ENCODE data around the gene AOC3.
"Not testable (repeated sequence)": the region's sequence is repeated elsewhere in the genome, so short reads cannot be mapped to it uniquely, and the experiment has no call there.

The AOC3 gene

GRCh38 chr17:42844761-42845555 lies 6.0 kb upstream of the AOC3 start:
- DNase-seq = no peak

GRCh38 chr17:42845556-42845917 lies 5.5 kb upstream of the AOC3 start:
- DNase-seq = no peak

- DNase-seq = no peak
These were observed 4.9 kb upstream of the AOC3 start for GRCh38 chr17:42845918-42846593.

- DNase-seq = no peak
These were observed 4.3 kb upstream of the AOC3 start for GRCh38 chr17:42846594-42847280.

GRCh38 chr17:42848093-42848492 lies 2.9 kb upstream of the AOC3 start:
- no peak for DNase-seq

GRCh38 chr17:42849031-42849430 lies 2.0 kb upstream of the AOC3 start:
- DNase-seq = no peak

- DNase-seq = no peak
These were observed 1.4 kb upstream of the AOC3 start for GRCh38 chr17:42849451-42850181.

- DNase-seq = not testable (repeated sequence)
These were observed 607 bp downstream of the AOC3 start for GRCh38 chr17:42851371-42852240.

GRCh38 chr17:42852351-42852750 lies 1.4 kb downstream of the AOC3 start:
- no peak for DNase-seq

GRCh38 chr17:42853004-42853403 lies 2.0 kb downstream of the AOC3 start:
- DNase-seq = no peak

- no peak for DNase-seq
These were observed 2.6 kb downstream of the AOC3 start for GRCh38 chr17:42853597-42853967.

GRCh38 chr17:42853968-42854790 lies 3.2 kb downstream of the AOC3 start:
- no peak for DNase-seq

GRCh38 chr17:42855048-42855596 lies 4.1 kb downstream of the AOC3 start:
- no peak for DNase-seq

- not testable (repeated sequence) for DNase-seq
These were observed 5.1 kb downstream of the AOC3 start for GRCh38 chr17:42856093-42856492.

- DNase-seq = not testable (repeated sequence)
These were observed 5.5 kb downstream of the AOC3 start for GRCh38 chr17:42856516-42856915.

GRCh38 chr17:42857389-42857788 lies 6.4 kb downstream of the AOC3 start:
- no peak for DNase-seq

GRCh38 chr17:42865638-42866094 lies 14.7 kb downstream of the AOC3 start:
- DNase-seq = no peak

- no peak for DNase-seq
These were observed 15.2 kb downstream of the AOC3 start for GRCh38 chr17:42866216-42866615.

GRCh38 chr17:42866631-42867575 lies 15.9 kb downstream of the AOC3 start:
- no peak for DNase-seq

Measured in NCI-H446 (cell line).